Epithelial cell of prostate (primary cell): ENCODE measurements around the gene MAGEF1.
A peak's percentile ranks its signal among the peaks of the same experiment; 100 is the strongest.

Source experiments
- DNase-seq: peaks from one replicate; pipeline ENCODE4 v3.0.0-alpha.2; 2011; ENCODE audit warnings: low read depth, low spot score
- H3K27ac ChIP-seq: fragments of 450-650 bp; 2 replicates; pipeline ENCODE4 v1.5.1; 2017; ENCODE audit warnings: mild to moderate bottlenecking

Gene MAGEF1, protein sequence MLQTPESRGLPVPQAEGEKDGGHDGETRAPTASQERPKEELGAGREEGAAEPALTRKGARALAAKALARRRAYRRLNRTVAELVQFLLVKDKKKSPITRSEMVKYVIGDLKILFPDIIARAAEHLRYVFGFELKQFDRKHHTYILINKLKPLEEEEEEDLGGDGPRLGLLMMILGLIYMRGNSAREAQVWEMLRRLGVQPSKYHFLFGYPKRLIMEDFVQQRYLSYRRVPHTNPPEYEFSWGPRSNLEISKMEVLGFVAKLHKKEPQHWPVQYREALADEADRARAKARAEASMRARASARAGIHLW

GRCh38 chr3:184711493-184712247, at the start of gene MAGEF1:
Gene MAGEF1, minus strand, starts transcription at chr3:184712064. Its CDS starts 243 bp downstream, at chr3:184711821.
- peak within 1 kb of the TSS; percentile 89 for H3K27ac ChIP-seq
- DNase-seq, result no peak

- no peak for DNase-seq
- H3K27ac ChIP-seq, result no peak overlapping the region
Observed at GRCh38 chr3:184761075-184761841, 49.4 kb upstream of the MAGEF1 start.

GRCh38 chr3:184760337-184761074, 48.6 kb upstream of the MAGEF1 start:
- no peak for DNase-seq
- no peak overlapping the region for H3K27ac ChIP-seq

DNA sequence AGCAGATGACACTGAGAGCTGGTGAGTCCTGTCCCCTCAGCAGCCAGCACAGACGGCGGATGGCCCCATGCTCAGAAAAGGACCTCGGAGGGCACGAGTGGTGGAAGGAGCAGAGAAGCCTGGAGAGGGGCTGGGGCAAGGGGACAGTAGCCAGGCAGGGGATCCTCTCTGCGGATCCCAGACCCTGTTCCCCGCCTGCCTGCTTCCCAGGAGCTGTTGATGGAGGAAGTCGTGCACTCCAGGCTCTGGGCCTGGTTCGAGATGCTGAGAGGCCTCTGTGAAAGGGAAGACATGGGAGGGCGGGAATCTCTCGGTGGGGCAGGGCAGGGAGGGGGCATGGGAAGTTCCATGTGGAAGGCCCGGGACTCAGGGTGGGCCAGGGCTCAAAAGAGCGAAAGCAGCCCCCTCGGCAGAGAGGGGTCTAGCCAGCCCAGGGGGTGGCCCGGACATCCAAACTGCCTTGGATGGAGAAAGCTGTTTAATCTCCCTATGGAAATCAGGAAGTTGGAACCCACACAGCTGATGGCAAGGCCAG, 47.9 kb upstream of the MAGEF1 start:
- no peak for DNase-seq
- H3K27ac ChIP-seq, result no peak overlapping the region

DNA sequence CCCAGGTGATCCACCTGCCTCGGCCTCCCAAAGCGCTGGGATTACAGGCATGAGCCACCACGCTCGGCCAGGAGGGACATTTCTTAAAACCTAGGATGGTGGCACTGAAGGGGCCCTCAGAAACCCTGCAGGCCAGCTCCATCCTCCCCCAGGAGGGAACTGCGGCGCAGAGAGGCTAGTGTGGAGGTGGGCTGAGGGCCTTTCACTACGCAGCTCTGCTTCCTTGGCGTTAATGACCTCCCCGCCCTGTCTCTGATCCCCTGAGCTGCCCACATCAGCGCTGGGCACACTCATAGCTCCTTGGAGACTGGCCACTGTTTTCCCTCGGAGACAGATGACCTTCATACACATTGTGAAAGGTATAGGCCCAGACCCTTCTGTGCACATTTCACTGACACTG, 46.2 kb upstream of the MAGEF1 start:
- no peak for DNase-seq
- H3K27ac ChIP-seq, result no peak overlapping the region

DNA sequence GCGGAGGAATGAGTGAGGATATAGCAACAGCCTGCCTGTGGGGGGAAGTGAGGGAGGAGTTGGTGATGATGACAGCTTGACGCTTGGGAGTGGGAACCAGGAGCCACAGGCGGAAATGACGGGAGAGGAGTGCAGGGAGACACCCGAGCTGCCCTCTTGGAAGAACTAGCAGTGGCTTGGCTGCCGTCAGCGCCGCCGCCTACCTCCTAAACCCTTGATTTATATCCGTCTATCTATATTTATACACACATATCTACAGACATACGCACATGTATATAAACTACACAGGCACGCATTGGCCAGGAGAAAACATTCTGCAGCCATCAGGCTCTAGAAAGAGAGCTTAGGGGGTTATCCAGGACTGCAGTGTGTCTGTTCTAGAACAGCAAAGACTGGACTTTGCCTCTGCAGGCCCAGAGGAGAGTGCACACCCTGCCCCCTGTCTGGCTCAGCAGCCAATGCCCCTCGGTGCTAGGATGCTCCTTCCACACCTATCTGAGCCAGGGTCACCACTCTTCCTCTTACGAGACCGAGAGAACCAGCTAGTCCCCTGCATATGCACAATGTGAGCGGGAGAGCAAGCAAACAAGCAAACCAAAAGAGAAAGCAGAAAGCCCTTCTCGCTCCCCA, 45.3 kb upstream of the MAGEF1 start:
- DNase-seq, result no peak
- H3K27ac ChIP-seq, result peak overlapping the region; percentile 16

GRCh38 chr3:184756151-184757021, 44.5 kb upstream of the MAGEF1 start:
- peak overlapping the region; percentile 16 for H3K27ac ChIP-seq
- no peak for DNase-seq

DNA sequence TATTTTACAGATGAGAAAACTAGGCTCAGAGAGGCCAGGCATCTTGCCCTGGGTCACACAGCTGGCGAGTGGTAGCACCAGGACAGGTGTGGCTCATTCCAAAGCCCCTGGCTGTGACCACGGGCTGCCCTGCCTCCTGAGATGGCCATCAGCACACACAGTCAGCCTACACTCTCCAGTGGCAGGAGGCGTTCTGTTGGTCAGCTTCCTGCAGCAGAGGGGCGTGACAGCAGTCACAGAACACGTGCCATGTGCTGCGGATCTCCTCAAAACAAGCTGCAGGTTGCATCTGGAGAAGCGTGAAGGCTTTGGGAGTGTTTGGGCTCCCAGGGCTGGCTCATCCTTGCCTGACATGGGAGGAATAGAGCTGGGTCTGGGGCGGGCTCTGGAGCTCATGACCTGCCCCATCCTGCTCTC, 43.5 kb upstream of the MAGEF1 start:
- no peak overlapping the region for H3K27ac ChIP-seq
- DNase-seq, result no peak

DNA sequence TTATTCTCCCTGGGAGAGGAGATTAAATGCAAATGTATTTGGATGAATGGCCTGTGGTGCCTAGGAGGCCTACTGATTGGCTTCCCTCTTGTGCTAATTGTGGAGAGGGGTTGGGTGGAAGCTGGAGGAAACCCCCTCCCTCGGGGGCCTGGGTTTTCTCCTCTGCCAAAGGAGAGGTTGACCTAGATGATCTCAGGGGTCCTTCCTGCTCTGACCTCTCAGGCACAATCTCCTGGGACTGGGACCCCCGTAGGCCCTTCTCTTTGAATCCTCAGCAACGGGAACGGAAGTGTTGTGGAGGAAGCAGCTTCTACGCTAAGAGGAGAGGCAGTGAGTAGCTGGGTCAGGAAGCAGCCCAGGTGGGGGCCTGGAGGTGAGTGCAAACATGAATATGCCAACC, 40.5 kb upstream of the MAGEF1 start:
- H3K27ac ChIP-seq, result no peak overlapping the region
- DNase-seq, result no peak

DNA sequence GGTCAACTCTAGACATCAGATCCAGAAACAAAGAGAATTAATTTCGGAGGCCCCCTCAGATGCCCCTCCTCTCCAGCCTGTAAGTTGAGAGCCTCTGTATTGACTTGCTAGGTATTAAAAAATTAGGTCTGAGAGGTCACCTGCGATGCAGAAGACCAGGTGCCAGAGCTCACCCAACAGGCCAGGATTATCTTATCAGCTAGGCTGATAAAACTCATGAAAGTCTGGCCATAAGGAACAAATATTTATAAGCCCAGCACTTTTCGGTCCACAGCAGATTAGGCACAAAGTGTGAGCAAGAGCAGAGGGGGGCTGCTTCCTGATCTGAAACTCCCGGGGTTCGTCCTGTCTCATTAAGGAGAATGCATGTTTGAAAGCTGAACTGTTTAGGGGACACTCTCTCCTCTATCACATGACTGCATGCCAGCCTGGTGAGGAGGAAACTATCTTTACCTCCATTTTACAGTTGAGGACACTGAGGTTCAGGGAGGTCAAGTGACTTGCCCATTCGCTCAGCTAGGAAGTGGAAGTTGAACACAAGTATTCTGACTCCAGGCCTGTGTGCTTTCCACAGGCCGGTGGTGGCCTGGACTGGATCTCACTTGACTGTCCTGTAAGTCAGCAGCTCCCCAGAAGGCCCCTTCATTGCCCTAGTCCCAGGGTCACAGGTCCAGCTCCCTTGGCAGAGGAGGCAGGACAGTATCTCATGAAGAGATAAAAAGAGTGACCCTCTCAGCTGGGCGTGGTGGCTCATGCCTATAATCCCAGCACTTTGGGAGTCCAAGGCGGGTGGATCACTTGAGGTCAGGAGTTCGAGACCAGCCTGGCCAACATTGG, 39.6 kb upstream of the MAGEF1 start:
- DNase-seq, result no peak
- no peak overlapping the region for H3K27ac ChIP-seq

DNA sequence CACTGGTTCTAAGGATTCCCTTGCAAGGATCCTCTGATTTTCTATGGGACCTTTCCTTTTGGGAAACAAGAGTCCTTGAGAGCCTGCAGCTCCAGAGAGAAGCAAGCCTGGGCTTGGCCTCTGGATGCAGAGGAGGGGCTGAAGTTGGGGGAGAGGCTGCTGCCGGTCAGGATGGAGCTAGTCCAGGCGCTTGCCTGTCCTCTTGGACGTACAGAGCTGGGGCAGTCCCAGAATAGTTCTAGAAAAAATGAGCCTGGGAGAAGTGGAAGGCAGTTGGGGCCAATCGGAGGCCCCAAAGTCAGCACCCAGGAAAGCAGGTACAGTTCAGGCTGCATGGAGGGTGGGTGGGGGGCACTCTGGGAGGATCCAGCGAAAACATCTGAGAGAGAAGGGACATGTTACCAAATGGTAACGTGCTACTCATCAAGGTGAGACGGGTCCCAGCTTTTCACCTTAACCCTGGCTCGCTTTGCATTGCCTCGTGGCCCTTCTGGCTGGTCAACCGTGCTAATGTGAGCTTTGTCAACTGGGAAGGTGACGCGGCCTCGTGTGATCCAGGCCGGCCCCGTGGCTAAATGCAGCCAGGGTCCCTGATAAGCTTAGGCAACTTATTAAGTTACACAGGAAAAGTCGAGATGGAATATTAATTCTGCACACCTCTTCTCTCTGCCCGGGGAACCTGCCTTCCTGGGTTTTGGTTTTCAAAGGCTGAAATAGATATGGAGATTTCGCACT, 38.7 kb upstream of the MAGEF1 start:
- H3K27ac ChIP-seq, result no peak overlapping the region
- DNase-seq, result no peak

DNA sequence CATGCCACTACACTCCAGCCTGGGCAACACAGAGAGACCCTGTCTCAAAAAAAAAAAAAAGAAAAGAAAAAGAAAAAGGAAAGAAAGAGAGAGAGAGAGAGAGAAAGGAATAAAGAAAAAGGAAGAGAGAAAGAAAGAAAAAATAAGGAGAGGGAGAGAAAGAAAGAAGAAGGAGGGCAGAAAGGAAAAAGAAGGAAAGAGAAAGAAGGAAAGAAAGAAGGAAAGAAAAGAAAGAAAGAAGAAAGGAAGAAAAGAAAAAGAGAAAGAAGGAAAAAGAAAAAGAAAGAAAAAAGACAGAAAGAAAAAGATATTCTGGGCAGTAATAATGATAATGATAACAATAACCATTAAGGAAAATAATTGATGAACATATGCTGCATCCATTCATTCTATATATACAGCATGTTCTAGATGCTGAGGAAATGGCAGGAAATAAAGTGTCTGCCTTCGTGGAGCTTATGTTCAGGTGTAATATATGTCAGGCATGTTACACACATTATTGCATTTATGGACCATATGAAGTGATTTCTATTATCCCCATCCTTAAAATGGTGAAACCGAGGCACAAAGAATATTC, 37.4 kb upstream of the MAGEF1 start:
- H3K27ac ChIP-seq, result no peak overlapping the region
- DNase-seq, result no peak

DNA sequence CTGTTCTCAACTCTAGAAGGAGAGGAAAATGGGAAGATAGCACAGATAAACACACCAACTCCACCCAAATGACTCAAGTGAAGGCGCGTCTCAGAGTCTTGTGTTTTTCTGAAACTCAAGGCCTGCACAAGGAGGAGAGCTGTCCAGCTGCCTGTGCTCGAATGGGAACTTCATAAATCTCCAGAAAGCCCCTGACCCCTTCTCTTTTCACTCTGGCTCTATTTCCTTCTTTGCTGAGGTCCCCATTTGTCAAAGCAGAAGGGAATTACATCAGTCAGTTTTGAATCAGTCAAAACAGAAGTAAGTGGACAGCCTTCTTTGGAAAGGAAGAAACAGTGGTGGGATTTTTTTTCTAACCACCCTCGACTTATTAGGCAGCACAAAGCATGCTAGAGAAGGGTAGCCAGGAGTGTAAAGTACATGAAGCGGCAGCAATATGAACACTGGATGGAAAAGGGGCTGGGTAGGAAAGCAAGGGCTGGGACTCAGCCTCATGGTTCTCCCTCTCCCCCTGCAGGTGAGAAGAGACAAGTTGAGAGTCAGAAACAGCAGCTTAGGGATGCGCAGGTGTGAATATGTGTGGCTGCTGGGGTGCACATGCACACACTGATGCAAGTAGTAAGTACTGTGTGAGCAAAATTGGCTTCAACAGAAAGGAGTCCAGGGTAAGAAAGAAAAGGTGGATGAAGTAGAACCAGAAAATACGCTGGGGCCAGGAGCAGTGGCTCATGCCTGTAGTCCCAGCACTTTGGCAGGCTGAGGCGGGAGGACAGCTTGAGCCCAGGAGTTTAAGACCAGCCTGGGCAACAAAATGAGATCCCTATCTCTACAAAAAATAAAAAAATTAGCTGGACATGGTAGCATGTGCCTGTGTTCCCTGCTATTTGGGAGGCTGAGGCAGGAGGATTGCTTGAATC, 36.6 kb upstream of the MAGEF1 start:
- no peak for DNase-seq
- H3K27ac ChIP-seq, result peak overlapping the region; percentile 35

DNA sequence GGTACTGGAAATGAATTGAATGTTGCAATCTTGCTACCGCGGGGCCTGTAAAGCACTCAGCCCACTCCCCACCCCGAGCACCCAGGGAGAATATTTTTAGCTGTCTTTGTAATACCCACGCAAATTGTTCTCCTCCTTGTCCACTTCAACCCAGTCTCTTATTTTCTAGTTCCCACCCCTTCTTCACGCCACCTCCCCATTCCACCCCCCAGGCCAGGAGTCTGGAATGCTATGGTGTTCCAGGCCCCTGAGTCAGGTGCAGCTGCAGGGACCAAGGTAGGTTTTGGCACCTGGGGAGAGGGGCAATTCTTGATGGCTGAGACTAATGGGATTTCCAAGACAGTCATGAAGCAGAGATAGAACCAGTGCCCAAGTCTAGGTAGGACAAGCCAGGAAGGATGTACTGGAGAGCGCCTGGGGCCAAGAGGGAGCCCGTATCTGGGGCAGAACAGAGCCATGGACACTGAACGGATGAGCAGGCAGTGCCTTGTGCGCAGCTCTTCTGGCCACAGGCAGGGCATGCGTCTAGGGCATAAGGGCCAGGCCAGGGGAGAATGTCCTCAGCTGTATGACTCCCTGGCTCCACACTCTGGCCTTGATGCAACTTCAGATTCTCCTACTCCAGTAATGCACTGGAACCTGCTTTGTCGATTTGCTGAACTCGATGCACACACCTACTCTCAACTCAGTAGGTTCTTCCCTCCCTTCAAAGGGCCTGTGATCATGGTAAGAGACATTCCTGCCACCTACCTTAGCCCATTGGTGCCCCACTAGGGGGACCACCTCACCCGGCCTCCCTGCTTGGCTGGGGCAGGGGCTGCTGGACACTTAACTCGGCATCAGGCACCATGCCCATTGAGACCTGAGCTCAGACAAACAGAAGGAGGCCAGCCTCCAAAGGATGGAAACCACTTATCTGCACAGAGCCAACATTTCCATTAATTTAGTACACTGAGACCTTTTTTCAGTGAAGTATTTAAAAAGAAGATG, 34.6 kb upstream of the MAGEF1 start:
- DNase-seq, result no peak
- no peak overlapping the region for H3K27ac ChIP-seq

GRCh38 chr3:184745526-184745925, 33.7 kb upstream of the MAGEF1 start:
- DNase-seq, result no peak

More at GRCh38 chr3:184745526-184745925, 33.7 kb upstream of the MAGEF1 start:
- no peak overlapping the region for H3K27ac ChIP-seq
